GM19238 (cell line): ENCODE measurements around the gene PDPK1.
"Not testable (repeated sequence)": the region's sequence is repeated elsewhere in the genome, so short reads cannot be mapped to it uniquely, and the experiment has no call there.

Experiments used
- DNase-seq: peaks from one replicate; pipeline ENCODE4 v3.0.0; 2011; ENCODE audit warnings: low spot score; ENCODE audit not compliant: insufficient read length

PDPK1 gene

GRCh38 chr16:2587891-2588565, 50.2 kb downstream of the PDPK1 start:
- no peak for DNase-seq

GRCh38 chr16:2591476-2592240, 53.8 kb downstream of the PDPK1 start:
- no peak for DNase-seq

- no peak for DNase-seq
Measured at GRCh38 chr16:2592786-2593185, 55.0 kb downstream of the PDPK1 start.

GRCh38 chr16:2595393-2596205, 57.8 kb downstream of the PDPK1 start:
- no peak for DNase-seq

GRCh38 chr16:2596747-2597559, 59.1 kb downstream of the PDPK1 start:
- no peak for DNase-seq

- no peak for DNase-seq
Measured at GRCh38 chr16:2597560-2597902, 59.7 kb downstream of the PDPK1 start.

- DNase-seq = no peak
Measured at GRCh38 chr16:2598133-2598641, 60.4 kb downstream of the PDPK1 start.

GRCh38 chr16:2598723-2599122, 60.9 kb downstream of the PDPK1 start:
- DNase-seq = no peak

- DNase-seq = not testable (repeated sequence)
Measured at GRCh38 chr16:2599165-2599564, 61.3 kb downstream of the PDPK1 start.

GRCh38 chr16:2599785-2600184, 62.0 kb downstream of the PDPK1 start:
- not testable (repeated sequence) for DNase-seq

- not testable (repeated sequence) for DNase-seq
Measured at GRCh38 chr16:2601301-2602025, 63.6 kb downstream of the PDPK1 start.

GRCh38 chr16:2602175-2602574, 64.4 kb downstream of the PDPK1 start:
- not testable (repeated sequence) for DNase-seq

- DNase-seq = peak; percentile 100
Measured at GRCh38 chr16:2603165-2604015, 65.6 kb downstream of the PDPK1 start.

- DNase-seq = not testable (repeated sequence)
Measured at GRCh38 chr16:2604016-2604369, 66.2 kb downstream of the PDPK1 start.

- DNase-seq = not testable (repeated sequence)
Measured at GRCh38 chr16:2606820-2607219, 69.0 kb downstream of the PDPK1 start.

- not testable (repeated sequence) for DNase-seq
Measured at GRCh38 chr16:2609345-2609744, 71.5 kb downstream of the PDPK1 start.

- no peak for DNase-seq
Measured at GRCh38 chr16:2609827-2610470, 72.1 kb downstream of the PDPK1 start.

GRCh38 chr16:2610781-2611498, 73.1 kb downstream of the PDPK1 start:
- DNase-seq = no peak
